Testis (tissue), 2 donors: Measurements from ENCODE around the gene HIRA.

ENCODE experiments used
- POLR2A ChIP-seq: fragments of 450-650 bp; IDR thresholded peaks from one replicate; pipeline ENCODE4 v1.6.1; 2017; ENCODE audit warnings: antibody characterized with exemption, mild to moderate bottlenecking, moderate library complexity
- TF ChIP-seq, protein P1 (sequence below), 3 experiments: fragments of 450-650 bp in 2 of 3; fragments of 200-600 bp in 1 of 3; sonication (generic) in 1 of 3; IDR thresholded peaks; one replicate each; pipeline ENCODE4 v1.5.1; 2016 to 2019; ENCODE audit warnings: antibody characterized with exemption in 3 of 3, mild to moderate bottlenecking in 2 of 3, moderate library complexity in 1 of 3

DNA sequence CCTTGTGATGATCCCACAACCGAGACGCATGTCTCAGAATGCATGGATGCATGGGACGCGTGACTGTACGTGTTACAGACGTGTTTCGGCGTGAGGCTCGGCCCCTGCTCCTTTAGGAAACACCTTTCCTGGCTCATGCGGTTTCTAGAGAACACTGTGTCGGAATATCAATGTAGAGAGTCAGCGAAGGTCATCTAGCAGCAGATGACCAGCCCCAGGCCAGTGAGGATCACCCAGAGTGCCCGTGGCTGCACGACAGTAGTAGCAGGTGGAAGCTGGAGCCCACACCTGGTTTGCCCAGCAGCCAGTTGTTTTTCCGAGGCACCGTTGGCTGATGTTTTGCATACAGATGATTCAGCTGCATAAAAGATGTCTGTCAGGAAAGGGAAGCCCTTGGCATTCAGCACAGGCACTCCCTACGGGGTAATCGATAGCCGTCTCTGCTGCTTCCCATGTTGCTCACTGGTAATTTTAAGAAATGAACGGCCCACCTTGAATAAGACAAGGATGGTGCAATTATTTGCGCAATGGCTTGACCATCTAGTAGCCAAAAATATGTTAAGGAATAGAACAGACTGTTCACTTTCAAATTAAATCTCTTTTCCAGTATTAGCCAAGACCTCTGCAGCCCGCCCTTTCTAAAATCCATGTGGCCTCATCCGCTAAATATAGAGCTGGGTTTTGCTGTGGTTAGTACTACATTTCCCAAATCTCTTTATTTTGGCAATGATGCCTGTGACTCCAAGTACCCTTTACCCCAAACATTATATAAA lies 138.9 kb downstream of the HIRA start:
- TF ChIP-seq, protein P1, sequence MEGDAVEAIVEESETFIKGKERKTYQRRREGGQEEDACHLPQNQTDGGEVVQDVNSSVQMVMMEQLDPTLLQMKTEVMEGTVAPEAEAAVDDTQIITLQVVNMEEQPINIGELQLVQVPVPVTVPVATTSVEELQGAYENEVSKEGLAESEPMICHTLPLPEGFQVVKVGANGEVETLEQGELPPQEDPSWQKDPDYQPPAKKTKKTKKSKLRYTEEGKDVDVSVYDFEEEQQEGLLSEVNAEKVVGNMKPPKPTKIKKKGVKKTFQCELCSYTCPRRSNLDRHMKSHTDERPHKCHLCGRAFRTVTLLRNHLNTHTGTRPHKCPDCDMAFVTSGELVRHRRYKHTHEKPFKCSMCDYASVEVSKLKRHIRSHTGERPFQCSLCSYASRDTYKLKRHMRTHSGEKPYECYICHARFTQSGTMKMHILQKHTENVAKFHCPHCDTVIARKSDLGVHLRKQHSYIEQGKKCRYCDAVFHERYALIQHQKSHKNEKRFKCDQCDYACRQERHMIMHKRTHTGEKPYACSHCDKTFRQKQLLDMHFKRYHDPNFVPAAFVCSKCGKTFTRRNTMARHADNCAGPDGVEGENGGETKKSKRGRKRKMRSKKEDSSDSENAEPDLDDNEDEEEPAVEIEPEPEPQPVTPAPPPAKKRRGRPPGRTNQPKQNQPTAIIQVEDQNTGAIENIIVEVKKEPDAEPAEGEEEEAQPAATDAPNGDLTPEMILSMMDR (IDR thresholded peaks at IDR 0.05): no peak
- no peak for TF ChIP-seq POLR2A
